ENCODE data around the gene STAB1. TPM values are rescaled to one million over a fixed set of nuclear protein-coding genes. Genes with fewer than 3 reads are reported as not detected.

The STAB1 gene
- total and polyA plus RNA-seq, 10 of the 15 experiments (the other 5 are each of a cell fraction or from before 2014, with no cell fraction given): 0.46 TPM; not detected in 9

- H3K4me3 ChIP-seq: no peak overlapping the region
- ChIA-PET POLR2A (no interaction called here), SMC1A (ENCODE audit: uncharacterized antibody, unreplicated experiment) (no interaction called here), CTCF (no interaction called here), RAD21 (ENCODE audit: unreplicated experiment) (no interaction called here)
- FAIRE-seq (no peak), DNase-seq (ENCODE audit: low read depth, low spot score) (no peak), ATAC-seq (no peak)
- H3K9me3 ChIP-seq (replicated peaks; ENCODE audit: control insufficient read depth, insufficient read depth, low read length): no peaks in the 10 kb centered on the region
- in situ Hi-C loops (cut with MboI) (no loop called here), intact Hi-C loops (cut with micrococcal nuclease; ENCODE audit: unreplicated experiment) (no loop called here)
- H3K27ac ChIP-seq (ENCODE audit: control insufficient read depth, insufficient read depth): no peak overlapping the region
- no TSS peak for BruUV-seq (replicated peaks)
- WGBS (ENCODE audit: insufficient coverage, insufficient replicate concordance, low lambda C conversion rate, missing lambda C conversion rate): 67% methylated on average over 5 of the region's 5 CpGs
- H3K79me2 ChIP-seq (ENCODE audit: control insufficient read depth, insufficient read depth, low read length): no peaks in the 10 kb centered on the region; the same call in 1 of the 2 replicates
- H3K27me3 ChIP-seq (replicated peaks in 1 of 2; ENCODE audit: control insufficient read depth in 2 of 2, insufficient read depth in 2 of 2, low read length in 1 of 2): no peaks in the 10 kb centered on the region
- no peak for TF ChIP-seq BHLHE40 (IDR thresholded peaks at IDR 0.05; ENCODE audit: borderline replicate concordance in 1 of 2, low read depth in 2 of 2, low read length in 1 of 2)
- TF ChIP-seq EP300 (IDR thresholded peaks at IDR 0.05; ENCODE audit: borderline replicate concordance in 1 of 2, control insufficient read depth in 1 of 2, low read depth in 2 of 2, low read length in 2 of 2): no peak
- no peak for TF ChIP-seq HDAC2 (IDR thresholded peaks at IDR 0.05)
- TF ChIP-seq NBN (IDR thresholded peaks at IDR 0.05): no peak
- 0 out of 2 replicates have a peak, but pooled peaks have one; percentile 11 for TF ChIP-seq ZNF384 (IDR thresholded peaks at IDR 0.05; ENCODE audit: borderline replicate concordance, low read depth, low read length)
- no peaks in the 10 kb centered on the region for H4K20me1 ChIP-seq (ENCODE audit: control insufficient read depth, insufficient read depth)
- H3K9ac ChIP-seq (ENCODE audit: control insufficient read depth, insufficient read depth, low read length): no peak overlapping the region
- H3K4me2 ChIP-seq (ENCODE audit: control insufficient read depth, insufficient read depth): no peak overlapping the region
- peaks cover 2 to 16% of the 10 kb centered on the region in 2 experiments for H3K36me3 ChIP-seq (ENCODE audit: control insufficient read depth in 2 of 2, insufficient read depth in 2 of 2, low read length in 1 of 2)
- H2AFZ ChIP-seq (ENCODE audit: control insufficient read depth, low read depth, low read length): no peak overlapping the region
- H3K4me1 ChIP-seq (ENCODE audit: control insufficient read depth, insufficient read depth, low read length): peaks cover 7% of the 10 kb centered on the region
These were observed 31.7 kb upstream of the STAB1 start for GRCh38 chr3:52463416-52463815.

- ChIA-PET POLR2A (interaction anchor here (0.6 kb wide), 1 partner anchor 578 kb away, joined by 6 read pairs; the partner anchor contains the start of gene SFMBT1), RAD21 (ENCODE audit: unreplicated experiment) (no interaction called here)
- no peaks in the 10 kb centered on the region for H3K4me1 ChIP-seq (ENCODE audit: control insufficient read depth, insufficient read depth, low read length)
- TF ChIP-seq RELB (IDR thresholded peaks at IDR 0.05; ENCODE audit: low read depth): no peak
- TF ChIP-seq ZNF217 (IDR thresholded peaks at IDR 0.05): no peak
- TF ChIP-seq ELK1 (IDR thresholded peaks at IDR 0.05; ENCODE audit: low read depth, low read length): no peak
- no peak for TF ChIP-seq CREB1 (IDR thresholded peaks at IDR 0.05; ENCODE audit: low read depth)
- no peak for TF ChIP-seq SMAD5 (IDR thresholded peaks at IDR 0.05; ENCODE audit: low read depth)
- TF ChIP-seq ASH2L (IDR thresholded peaks at IDR 0.05; ENCODE audit: borderline replicate concordance, low read depth): no peak
- no peak for TF ChIP-seq E2F8 (IDR thresholded peaks at IDR 0.05; ENCODE audit: low read depth, partially characterized antibody)
- TF ChIP-seq NFYA (IDR thresholded peaks at IDR 0.05; ENCODE audit: borderline replicate concordance, low read depth, low read length): no peak
These were observed 26.8 kb upstream of the STAB1 start for GRCh38 chr3:52468336-52468735.

More at GRCh38 chr3:52468336-52468735, 26.8 kb upstream of the STAB1 start:
- Histone ChIP-seq H2AFZ (ENCODE audit: control insufficient read depth, low read depth, low read length) (no peak overlapping the region), H4K20me1 (ENCODE audit: control insufficient read depth, insufficient read depth) (no peaks in the 10 kb centered on the region), H3K36me3 (ENCODE audit: control insufficient read depth in 2 of 2, insufficient read depth in 2 of 2, low read length in 1 of 2) (peaks cover 15 to 17% of the 10 kb centered on the region in 2 experiments; a peak in 3 of 4 replicates), H3K9me3 (replicated peaks; ENCODE audit: control insufficient read depth, insufficient read depth, low read length) (no peaks in the 10 kb centered on the region), H3K4me3 (no peak overlapping the region), H3K79me2 (ENCODE audit: control insufficient read depth, insufficient read depth, low read length) (no peaks in the 10 kb centered on the region), H3K27ac (ENCODE audit: control insufficient read depth, insufficient read depth) (no peak overlapping the region), H3K9ac (ENCODE audit: control insufficient read depth, insufficient read depth, low read length) (no peak overlapping the region), H3K4me2 (ENCODE audit: control insufficient read depth, insufficient read depth) (no peak overlapping the region), H3K27me3 (replicated peaks in 1 of 2; ENCODE audit: control insufficient read depth in 2 of 2, insufficient read depth in 2 of 2, low read length in 1 of 2) (no peaks in the 10 kb centered on the region)
- CTCF ChIA-PET: no interaction called here
- BruUV-seq (replicated peaks): no TSS peak
- FAIRE-seq (no peak), DNase-seq (ENCODE audit: low read depth, low spot score) (no peak), ATAC-seq (no peak)
- SMC1A ChIA-PET (ENCODE audit: uncharacterized antibody, unreplicated experiment): no interaction called here
- in situ Hi-C loops (cut with MboI): no loop called here
- intact Hi-C loops (cut with micrococcal nuclease; ENCODE audit: unreplicated experiment): no loop called here
- 94% methylated on average over 9 of the region's 9 CpGs for WGBS (ENCODE audit: insufficient coverage, insufficient replicate concordance, low lambda C conversion rate, missing lambda C conversion rate)

Measured in GM12878 (cell line).